ENCODE data around the gene SAG.

The SAG gene

DNA sequence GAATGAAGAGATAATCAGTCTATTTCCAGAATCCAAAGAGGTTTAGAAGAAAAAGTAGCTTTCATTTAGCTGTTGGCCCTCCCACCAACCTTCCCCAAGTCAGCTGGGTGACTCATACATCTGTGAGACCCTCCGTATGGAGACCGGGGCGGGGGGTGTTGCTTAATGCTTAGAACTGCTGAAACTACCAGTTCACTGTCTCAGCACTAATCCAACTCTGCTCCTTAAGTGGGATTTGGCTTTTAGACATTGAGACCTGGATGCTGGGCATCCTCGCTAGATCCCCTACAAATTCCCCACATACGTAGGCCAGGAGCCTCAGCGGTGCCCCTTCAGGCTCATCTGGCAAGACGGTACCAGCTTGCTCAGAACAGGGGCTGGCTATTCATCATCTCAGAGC is at the start of gene SAG:
SAG (plus strand) TSS at position 252 of the 400 bp plus-strand sequence. CDS start 1,374 bp downstream, outside the sequence.
- no peak for DNase-seq

DNA sequence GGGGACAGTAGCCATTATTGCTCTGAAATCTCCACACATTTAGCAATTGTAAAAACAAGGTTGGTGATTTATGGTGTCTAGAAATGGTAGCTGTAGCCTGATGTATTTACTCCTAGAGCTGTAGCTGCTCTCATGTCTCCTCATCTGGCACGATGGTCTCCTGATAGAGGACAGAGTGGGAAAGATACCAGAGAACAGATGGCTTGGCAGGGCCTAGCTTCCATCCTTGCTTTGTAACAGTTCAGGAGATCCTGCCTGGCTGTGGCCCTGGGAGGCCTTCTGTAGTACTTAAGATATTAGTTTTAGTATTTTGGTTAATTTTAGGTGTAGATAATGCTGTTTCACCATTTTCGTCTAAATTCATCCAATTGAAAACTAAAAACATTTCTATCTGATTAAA is 49.4 kb upstream of the SAG start:
- DNase-seq: no peak

DNA sequence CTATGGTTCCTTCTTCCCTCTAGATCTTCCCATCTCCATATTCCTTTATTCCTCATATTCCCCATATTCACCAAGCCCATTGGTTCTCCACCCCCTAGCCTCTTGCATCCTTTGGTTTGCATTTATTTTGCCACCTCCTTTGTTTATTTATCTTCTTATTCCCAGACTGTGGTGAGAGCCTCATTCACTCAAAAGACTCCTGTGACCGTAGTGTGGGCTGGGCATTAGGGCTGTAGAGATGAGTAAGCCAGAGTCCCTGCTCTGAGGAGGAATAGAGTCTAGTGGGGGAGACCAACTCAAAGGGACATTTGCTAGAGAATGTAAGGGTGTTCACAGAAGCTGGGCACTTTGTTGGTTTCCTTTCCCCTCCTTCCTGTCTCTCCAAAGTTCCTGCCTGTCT is 47.9 kb upstream of the SAG start:
- no peak for DNase-seq

GRCh38 chr2:233260661-233261060 is 47.0 kb upstream of the SAG start:
- no peak for DNase-seq

DNA sequence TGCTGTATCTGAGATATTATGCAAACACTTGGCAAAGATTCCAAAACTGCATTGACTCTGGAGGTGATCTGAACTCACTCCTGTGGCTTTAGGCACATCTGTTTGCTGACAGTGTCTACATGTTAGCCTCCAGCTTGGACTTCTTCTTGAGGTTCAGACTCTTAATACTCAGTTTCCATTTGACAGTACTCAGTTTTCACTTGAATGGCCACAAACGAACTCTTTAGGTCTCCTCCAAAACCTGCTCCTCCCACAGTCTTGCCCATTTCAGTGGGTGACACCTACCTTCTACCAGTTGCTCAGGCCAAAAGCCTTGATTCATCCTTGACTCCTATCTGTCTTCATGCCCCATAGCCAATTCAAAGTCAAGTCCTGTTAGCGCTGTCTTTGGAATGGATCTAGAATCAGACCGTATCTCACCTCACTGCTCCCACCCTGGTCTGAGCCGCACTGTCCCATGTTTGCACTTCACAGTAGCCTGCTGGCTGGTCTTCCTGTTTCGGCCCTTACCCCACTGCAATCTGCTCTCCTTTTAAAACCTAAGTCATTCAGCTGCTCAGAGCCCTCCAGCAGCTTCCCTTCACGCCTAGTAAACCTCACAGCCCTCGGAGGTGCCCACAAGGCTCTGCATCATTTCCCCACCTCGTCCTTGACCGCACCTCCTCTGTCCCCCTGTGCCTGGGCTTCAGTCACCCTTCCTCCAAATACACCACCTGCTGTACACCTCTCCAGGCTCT is 45.6 kb upstream of the SAG start:
- DNase-seq: no peak

DNA sequence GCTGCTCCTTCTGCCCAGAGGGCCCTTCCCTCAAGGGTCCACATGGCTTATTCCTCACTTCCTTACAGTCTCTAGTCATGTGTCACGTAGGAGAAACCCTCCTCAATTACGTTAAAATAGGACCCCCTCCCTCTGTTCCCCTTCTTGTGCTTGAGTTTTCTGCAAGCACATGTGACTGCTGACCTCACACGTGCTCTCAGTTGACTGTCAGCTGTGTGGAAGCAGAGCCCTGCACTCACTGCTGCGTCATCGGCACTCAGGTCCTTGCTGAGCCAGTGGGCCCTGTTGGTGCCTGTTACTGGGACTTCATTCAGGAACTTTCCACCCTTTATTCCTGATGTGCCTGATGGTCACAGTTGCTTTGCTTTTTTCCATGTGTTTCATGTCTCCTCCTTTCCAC is 45.1 kb upstream of the SAG start:
- DNase-seq: no peak

DNA sequence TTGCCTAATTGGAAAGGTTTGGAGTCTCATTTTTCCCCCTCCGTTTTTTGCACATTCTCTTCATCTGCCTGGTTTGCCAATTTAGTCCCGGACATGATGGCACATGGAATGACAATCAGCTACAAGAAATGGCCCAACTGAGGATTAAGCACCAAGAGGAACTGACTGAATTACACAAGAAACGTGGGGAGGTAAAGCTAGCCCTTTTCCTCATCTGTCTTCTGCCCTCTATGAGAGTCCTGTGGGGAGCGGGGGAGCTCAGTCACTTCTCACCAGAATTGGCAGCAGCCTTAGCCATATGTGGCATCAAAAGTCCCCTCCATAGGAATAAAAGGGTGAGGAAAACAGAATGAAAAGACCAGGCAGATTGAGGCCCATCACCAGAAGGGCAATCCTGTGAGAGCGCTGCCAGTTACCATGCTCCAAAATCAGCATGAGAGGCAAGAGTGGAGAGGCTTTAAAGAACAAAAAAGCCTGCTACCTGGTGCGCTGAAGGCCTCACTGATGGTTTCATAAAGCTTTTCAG is 44.5 kb upstream of the SAG start:
- DNase-seq: no peak

DNA sequence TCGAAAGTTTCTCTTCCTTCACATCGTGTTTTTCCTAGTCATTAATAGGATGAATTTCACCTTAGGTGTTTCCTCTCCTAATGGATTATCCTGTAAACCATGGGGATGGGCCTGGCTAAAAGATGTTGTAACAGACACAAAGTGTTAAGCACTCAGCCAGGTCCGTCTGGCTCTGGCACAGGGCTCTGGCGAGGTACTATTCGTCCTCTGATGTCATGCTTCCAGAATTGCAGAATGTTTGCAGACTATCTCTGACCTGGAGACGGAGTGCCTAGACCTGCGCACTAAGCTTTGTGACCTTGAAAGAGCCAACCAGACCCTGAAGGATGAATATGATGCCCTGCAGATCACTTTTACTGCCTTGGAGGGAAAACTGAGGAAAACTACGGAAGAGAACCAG is 42.9 kb upstream of the SAG start:
- DNase-seq: no peak

DNA sequence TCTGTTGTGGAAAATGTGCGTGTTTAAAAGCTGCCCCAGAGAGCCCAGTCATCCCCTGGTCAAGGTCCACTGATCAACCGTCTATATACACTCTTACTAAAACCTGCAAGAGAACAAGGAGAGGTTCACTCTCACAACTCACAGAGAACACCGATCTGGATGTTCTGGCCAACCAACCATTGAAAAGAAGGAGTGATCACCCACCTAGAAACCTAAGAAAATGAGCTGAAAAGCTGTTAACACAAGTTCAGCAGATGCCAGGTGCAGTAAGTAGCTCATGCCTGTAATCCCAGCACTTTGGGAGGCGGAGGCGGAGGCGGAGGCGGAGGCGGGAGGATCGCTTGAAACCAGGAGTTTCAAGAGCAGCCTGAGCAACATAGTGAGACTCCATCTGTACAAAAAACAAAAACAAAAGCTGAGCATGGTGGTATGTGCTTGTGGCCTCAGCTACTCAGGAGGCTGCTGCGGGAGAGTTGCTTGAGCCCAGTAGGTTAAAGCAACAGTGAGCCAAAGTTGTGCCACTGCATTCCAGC is 41.7 kb upstream of the SAG start:
- no peak for DNase-seq

DNA sequence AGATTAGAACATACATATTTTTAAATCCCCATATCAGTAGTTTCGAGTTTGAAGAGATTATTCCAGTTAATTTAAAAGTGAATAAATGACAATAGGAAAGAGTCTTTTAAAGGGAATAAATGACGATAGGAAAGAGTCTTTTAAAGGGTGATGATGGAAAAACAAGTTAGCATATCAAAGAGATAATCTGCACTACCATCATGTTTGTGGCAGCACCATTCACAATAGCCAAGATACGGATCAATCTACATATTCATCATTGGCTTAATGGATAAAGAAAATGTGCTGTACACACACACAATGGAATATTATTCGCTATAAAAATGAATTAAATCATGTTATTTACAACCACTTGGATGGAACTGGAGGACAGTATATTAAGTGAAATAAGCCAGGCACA is 41.1 kb upstream of the SAG start:
- DNase-seq: no peak

DNA sequence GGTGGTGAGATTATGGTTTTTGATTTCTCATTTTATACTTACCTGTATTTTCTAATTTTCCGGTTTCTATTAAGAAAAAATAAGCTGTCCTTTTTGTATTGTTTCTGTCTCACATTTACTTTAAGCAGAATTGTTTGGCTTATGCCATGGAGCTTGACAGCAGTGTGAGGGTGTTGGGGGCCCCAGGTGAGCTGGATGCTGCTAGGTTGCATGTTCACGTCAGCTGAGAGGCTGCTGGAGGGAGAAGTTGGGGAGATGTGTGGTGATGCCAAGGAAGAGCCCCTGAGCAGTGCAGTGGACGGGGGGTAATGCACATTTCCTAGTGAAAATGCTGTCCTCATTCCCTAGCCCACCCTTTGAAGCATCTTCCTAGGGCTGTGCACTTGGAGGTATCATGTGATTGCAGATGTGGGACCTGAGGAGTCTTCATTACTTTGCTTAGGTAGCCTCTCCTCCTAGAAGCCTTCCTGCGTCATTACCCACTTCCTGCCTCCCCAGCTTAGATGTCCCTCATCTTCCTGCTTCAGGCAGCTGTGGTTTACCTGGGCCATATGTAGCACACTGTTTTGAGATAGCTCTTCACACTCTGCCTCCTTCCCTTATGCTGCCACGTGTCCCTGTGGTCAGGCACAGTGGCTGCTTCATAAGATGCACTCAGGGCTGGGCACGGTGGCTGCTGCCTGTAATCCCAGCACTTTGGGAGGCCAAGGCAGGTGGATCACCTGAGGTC is 39.9 kb upstream of the SAG start:
- peak; percentile 77 for DNase-seq

- no peak for DNase-seq
Observed at GRCh38 chr2:233270366-233270765, 37.2 kb upstream of the SAG start.

DNA sequence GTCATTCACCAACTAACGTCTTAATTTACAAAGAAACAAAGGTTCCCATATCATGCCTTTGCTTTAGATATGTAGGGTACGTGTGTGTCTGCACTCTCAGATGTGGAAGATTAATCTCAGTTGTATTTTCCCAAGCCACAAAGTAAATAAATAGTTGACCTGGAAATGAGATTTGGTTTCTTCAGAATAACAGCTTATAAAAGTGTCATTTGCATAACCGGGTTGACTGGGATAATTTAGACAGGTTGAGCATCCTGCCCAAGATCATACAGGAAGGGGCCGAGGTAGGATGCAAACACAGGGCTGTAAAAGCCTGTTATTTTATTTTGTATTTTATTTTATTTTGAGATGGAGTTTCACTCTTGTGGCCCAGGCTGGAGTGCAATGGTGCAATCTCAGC is 36.7 kb upstream of the SAG start:
- DNase-seq: no peak

DNA sequence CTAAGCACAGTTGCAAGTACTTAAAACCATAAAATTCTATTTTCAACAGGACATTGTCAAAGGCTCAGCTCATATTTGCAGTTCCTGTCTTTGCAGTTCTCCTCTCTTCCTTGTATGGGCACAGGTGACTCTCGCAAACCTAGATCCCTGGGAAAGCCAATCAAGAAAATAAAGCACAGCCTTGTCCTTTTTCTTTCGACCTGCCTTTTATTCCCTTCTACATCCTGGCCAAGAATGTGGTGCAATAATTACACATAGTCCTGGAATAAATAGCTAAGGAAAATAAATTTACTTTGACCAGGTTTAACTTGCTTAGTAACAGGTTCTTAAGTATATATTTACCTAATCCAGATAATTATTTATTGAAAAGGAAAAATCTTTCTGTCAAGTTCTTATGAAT is 35.9 kb upstream of the SAG start:
- no peak for DNase-seq

- DNase-seq: peak; percentile 57 to 62
Observed at GRCh38 chr2:233273120-233273519, 34.5 kb upstream of the SAG start.

GRCh38 chr2:233275223-233275622 is 32.4 kb upstream of the SAG start:
- DNase-seq: no peak

DNA sequence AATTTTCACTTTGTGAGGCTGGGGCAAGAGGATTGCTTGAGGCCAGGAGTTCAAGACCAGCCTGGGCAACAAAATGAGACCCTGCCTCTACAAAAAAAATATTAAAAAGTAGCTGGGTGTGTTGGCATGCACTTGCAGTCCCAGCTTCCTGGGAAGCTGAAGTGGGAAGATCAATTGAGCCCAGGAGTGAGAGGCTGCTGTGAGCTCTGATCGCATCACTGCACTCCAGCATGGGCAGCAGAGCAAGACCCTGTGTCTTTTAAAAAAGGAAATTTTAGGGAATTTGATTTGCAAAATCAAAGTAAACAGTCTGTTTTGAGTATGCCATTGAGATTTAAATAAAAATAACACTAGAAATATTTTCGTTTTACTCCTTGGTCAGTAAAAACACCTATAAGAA is 28.7 kb upstream of the SAG start:
- DNase-seq: no peak

GRCh38 chr2:233280114-233280693 is 27.4 kb upstream of the SAG start:
- peak in 1 of 2 experiments; percentile 4 for DNase-seq

GRCh38 chr2:233281553-233281952 is 26.1 kb upstream of the SAG start:
- no peak for DNase-seq

DNA sequence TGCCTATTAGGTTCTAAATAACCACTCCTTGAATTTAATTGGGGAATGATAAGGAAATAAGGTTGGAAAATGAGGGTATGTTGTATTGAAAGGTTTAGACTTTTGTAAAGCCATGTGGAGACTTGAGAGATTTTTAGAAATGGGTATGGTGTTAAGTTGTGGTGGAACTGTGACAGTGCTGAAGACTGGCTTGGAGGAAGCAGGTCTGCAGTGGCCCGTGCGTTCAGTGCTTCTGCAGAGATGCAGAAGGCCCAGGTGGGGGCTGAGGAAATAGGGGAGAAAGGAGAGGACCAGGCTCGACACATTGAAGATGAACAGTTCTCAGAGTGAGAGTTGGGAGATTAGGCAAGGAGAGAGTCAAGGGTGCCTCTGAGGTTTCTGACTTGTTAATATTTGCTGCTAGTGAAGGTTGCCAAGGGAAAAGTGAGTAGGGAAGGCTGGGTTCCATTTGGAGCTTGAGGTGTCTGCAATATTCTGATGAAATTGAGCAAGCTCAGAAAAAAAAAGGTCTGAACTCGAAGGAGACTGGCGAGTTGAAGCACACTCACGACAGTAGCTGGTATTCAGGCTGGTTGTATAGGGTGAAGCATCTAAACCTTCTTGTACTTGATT is 25.5 kb upstream of the SAG start:
- DNase-seq: no peak

GRCh38 chr2:233285921-233286320 is 21.7 kb upstream of the SAG start:
- DNase-seq: no peak

- no peak for DNase-seq
Observed at GRCh38 chr2:233287871-233288270, 19.7 kb upstream of the SAG start.

DNA sequence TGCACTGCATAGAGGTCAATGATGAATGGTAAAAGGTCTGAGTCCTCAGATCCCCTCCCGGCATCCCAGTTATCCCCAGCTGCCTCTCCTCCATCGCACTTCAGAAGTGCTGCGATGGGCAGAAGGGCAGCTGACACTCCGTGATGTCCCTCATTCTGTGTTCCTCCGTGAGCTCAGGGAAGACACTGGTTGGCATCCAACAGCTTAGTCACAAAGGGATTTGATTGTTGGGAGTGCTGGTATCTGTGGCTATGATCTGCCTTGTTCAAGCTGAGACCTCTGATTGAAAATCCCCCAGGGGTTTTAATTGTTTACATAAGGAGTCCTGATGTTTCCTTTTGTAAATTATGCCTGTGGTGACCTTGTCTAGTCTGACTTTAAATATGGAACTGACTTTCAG is 19.0 kb upstream of the SAG start:
- no peak for DNase-seq

Data from activated T-cell treated with anti-CD3 and anti-CD28 coated beads, Interleukin-2, amount 50 U/mL, for 48 hours (primary cell).